HG03432 (cell line): ENCODE data around the gene ZNF783.
"Not testable (repeated sequence)": the region's sequence is repeated elsewhere in the genome, so short reads cannot be mapped to it uniquely, and the experiment has no call there.

Source experiments
- ATAC-seq: cut with Tn5 transposase; IDR thresholded peaks from one replicate; pipeline ENCODE4 v1.9.1; 2021; ENCODE audit warnings: mild to moderate bottlenecking, moderate library complexity; ENCODE audit not compliant: unreplicated experiment

Gene ZNF783

GRCh38 chr7:149321978-149322541, 60.1 kb downstream of the ZNF783 start:
- ATAC-seq: no peak

GRCh38 chr7:149322737-149323136, 60.7 kb downstream of the ZNF783 start:
- no peak for ATAC-seq

- ATAC-seq: no peak
Measured at GRCh38 chr7:149325248-149325647, 63.3 kb downstream of the ZNF783 start.

- ATAC-seq: no peak
Measured at GRCh38 chr7:149329265-149329664, 67.3 kb downstream of the ZNF783 start.

GRCh38 chr7:149329766-149330334, 67.9 kb downstream of the ZNF783 start:
- no peak for ATAC-seq

GRCh38 chr7:149330914-149331567, 69.0 kb downstream of the ZNF783 start:
- no peak for ATAC-seq

- ATAC-seq: not testable (repeated sequence)
Measured at GRCh38 chr7:149332602-149333320, 70.8 kb downstream of the ZNF783 start.

- no peak for ATAC-seq
Measured at GRCh38 chr7:149333321-149333717, 71.3 kb downstream of the ZNF783 start.

- ATAC-seq: no peak
Measured at GRCh38 chr7:149334219-149334618, 72.2 kb downstream of the ZNF783 start.
